ENCODE results near the gene KCNQ5. TPM values are rescaled to one million over a fixed set of nuclear protein-coding genes. Genes with fewer than 3 reads are reported as not detected.
"Not testable (repeated sequence)": the region's sequence is repeated elsewhere in the genome, so short reads cannot be mapped to it uniquely, and the experiment has no call there.

Gene KCNQ5
- total RNA-seq, 1 donor from 2014 or later = not detected

GRCh38 chr6:73180763-73181619 lies 559.1 kb downstream of the KCNQ5 start:
- peak overlapping the region; percentile 25 for H3K4me3 Mint-ChIP-seq
- H3K4me1 Mint-ChIP-seq = peaks cover 14% of the 10 kb centered on the region
- no peaks in the 10 kb centered on the region for H3K27me3 Mint-ChIP-seq (ENCODE audit: insufficient read depth, low read depth)
- H3K4me1 ChIP-seq = no peaks in the 10 kb centered on the region
- H3K27ac ChIP-seq = no peak overlapping the region
- H3K27ac Mint-ChIP-seq = no peak overlapping the region
- no peak overlapping the region for H3K9ac ChIP-seq
- no peaks in the 10 kb centered on the region for H3F3A ChIP-seq (ENCODE audit: low read depth)
- TF ChIP-seq EZH2 (IDR thresholded peaks at IDR 0.05) (no peak), CTCF (IDR thresholded peaks at IDR 0.05) (peak; percentile 88)
- no peaks in the 10 kb centered on the region for H3K27me3 ChIP-seq
- H3K4me3 ChIP-seq = no peak overlapping the region
- no peaks in the 10 kb centered on the region for H3K9me3 Mint-ChIP-seq
- H4K20me1 ChIP-seq (ENCODE audit: low read depth) = no peaks in the 10 kb centered on the region
- no peaks in the 10 kb centered on the region for H3K9me3 ChIP-seq (ENCODE audit: low read depth)
- no peak overlapping the region for H3K4me2 ChIP-seq
- no peaks in the 10 kb centered on the region for H3K36me3 Mint-ChIP-seq
- H3K36me3 ChIP-seq = no peaks in the 10 kb centered on the region
- H3K79me2 ChIP-seq (ENCODE audit: low read depth) = no peaks in the 10 kb centered on the region
- peak; percentile 34 for DNase-seq (ENCODE audit: low spot score)
- no peak overlapping the region for H2AFZ ChIP-seq (replicated peaks)

DNA sequence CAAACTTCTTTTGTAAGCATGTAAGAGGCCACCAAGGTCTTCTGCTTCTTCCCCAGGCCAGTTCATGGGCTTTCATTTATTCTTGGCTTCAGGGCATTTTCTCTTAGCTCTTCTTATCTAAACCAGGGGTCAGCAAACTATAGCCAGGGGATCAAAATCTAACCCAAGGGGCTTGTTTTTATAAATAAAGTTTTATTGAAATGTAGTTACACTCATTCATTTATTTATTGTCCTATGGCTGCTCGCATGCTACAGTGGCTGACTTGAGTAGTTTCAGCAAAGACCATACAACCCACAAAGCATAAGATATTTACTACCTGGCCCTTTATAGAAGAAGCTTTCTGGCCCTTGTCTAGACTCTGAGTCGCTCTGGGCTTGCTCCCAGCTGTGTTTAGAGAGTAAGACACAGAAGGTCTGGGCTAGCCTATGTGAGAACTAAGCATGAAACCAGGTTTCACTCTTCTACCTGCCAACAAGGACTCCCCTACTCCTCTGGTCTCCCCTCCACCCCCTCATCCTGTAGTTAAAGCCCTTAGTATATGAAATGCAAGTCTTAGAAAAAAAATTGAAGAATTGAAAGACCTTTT lies 560.2 kb downstream of the KCNQ5 start:
- Mint-ChIP-seq H3K36me3 (no peaks in the 10 kb centered on the region), H3K4me3 (no peak overlapping the region), H3K4me1 (peaks cover 14% of the 10 kb centered on the region), H3K27me3 (ENCODE audit: insufficient read depth, low read depth) (no peaks in the 10 kb centered on the region), H3K9me3 (no peaks in the 10 kb centered on the region), H3K27ac (no peak overlapping the region)
- no peak overlapping the region for H2AFZ ChIP-seq (replicated peaks)
- TF ChIP-seq CTCF (IDR thresholded peaks at IDR 0.05) (no peak), EZH2 (IDR thresholded peaks at IDR 0.05) (no peak), EZH2phosphoT487 (IDR thresholded peaks at IDR 0.05) (no peak)
- H3F3A ChIP-seq (ENCODE audit: low read depth) = no peaks in the 10 kb centered on the region
- no peak overlapping the region for H3K27ac ChIP-seq
- H3K4me1 ChIP-seq = no peaks in the 10 kb centered on the region
- H3K27me3 ChIP-seq = no peaks in the 10 kb centered on the region
- H3K9ac ChIP-seq = no peak overlapping the region
- H3K9me3 ChIP-seq (ENCODE audit: low read depth) = no peaks in the 10 kb centered on the region
- no peaks in the 10 kb centered on the region for H3K36me3 ChIP-seq
- no peak for DNase-seq (ENCODE audit: low spot score)
- H3K4me2 ChIP-seq = no peak overlapping the region
- H3K4me3 ChIP-seq = no peak overlapping the region
- H4K20me1 ChIP-seq (ENCODE audit: low read depth) = no peaks in the 10 kb centered on the region
- no peaks in the 10 kb centered on the region for H3K79me2 ChIP-seq (ENCODE audit: low read depth)

GRCh38 chr6:73193302-73193701 lies 571.4 kb downstream of the KCNQ5 start:
- H3K27ac ChIP-seq; H3F3A ChIP-seq (ENCODE audit: low read depth); H3K79me2 ChIP-seq (ENCODE audit: low read depth); H3K4me1 Mint-ChIP-seq; H3K9me3 Mint-ChIP-seq; H3K9me3 ChIP-seq (ENCODE audit: low read depth); H3K9ac ChIP-seq; H3K36me3 Mint-ChIP-seq; H3K27ac Mint-ChIP-seq; H2AFZ ChIP-seq (replicated peaks); H3K36me3 ChIP-seq; H3K4me1 ChIP-seq; H3K4me3 ChIP-seq; H3K27me3 ChIP-seq; DNase-seq (ENCODE audit: low spot score); H3K4me2 ChIP-seq; H3K4me3 Mint-ChIP-seq; H3K27me3 Mint-ChIP-seq (ENCODE audit: insufficient read depth, low read depth); H4K20me1 ChIP-seq (ENCODE audit: low read depth): not testable (repeated sequence)

- Mint-ChIP-seq H3K36me3 (no peaks in the 10 kb centered on the region), H3K27ac (no peak overlapping the region), H3K9me3 (no peaks in the 10 kb centered on the region), H3K27me3 (ENCODE audit: insufficient read depth, low read depth) (no peaks in the 10 kb centered on the region), H3K4me3 (no peak overlapping the region), H3K4me1 (no peaks in the 10 kb centered on the region)
- H3K4me3 ChIP-seq = no peak overlapping the region
- DNase-seq (ENCODE audit: low spot score) = no peak
- no peaks in the 10 kb centered on the region for H4K20me1 ChIP-seq (ENCODE audit: low read depth)
- no peaks in the 10 kb centered on the region for H3K4me1 ChIP-seq
- H2AFZ ChIP-seq (replicated peaks) = no peak overlapping the region
- H3F3A ChIP-seq (ENCODE audit: low read depth) = no peaks in the 10 kb centered on the region
- H3K79me2 ChIP-seq (ENCODE audit: low read depth) = no peaks in the 10 kb centered on the region
- H3K9me3 ChIP-seq (ENCODE audit: low read depth) = no peaks in the 10 kb centered on the region
- no peak overlapping the region for H3K4me2 ChIP-seq
- H3K27me3 ChIP-seq = no peaks in the 10 kb centered on the region
- no peaks in the 10 kb centered on the region for H3K36me3 ChIP-seq
- no peak overlapping the region for H3K9ac ChIP-seq
- H3K27ac ChIP-seq = no peak overlapping the region
- TF ChIP-seq CTCF (IDR thresholded peaks at IDR 0.05) = no peak
- TF ChIP-seq EZH2 (IDR thresholded peaks at IDR 0.05) = no peak
- TF ChIP-seq EZH2phosphoT487 (IDR thresholded peaks at IDR 0.05) = no peak
Measured at GRCh38 chr6:73194744-73195143, 572.9 kb downstream of the KCNQ5 start.
